IMR-90 (cell line): ENCODE results near the gene KCNF1. TPM values are rescaled to one million over a fixed set of nuclear protein-coding genes. Genes with fewer than 3 reads are reported as not detected.

ENCODE experiments used
- ATAC-seq: fragments of 200-7000 bp; cut with Tn5 transposase; 2 replicates; pipeline ENCODE4 v1.9.1; 2020; ENCODE audit warnings: low read depth, mild to moderate bottlenecking, moderate library complexity
- BruUV-seq: library from RNA; stranded (reverse); fragments of 400-500 nt; replicated peaks from 2 replicates; lab custom pipeline; 2021; lab: Mats Ljungman, UMichigan
- CTCF ChIA-PET: fragments of 300-600 bp; formaldehyde crosslinking; extraction: SDS; loops from one replicate; lab custom pipeline; 2021; ENCODE audit warnings: antibody characterized with exemption; lab: Yijun Ruan, JAX
- POLR2A ChIA-PET: fragments of 300-600 bp; sonication (Branson Sonifier 250); formaldehyde crosslinking; loops from one replicate; lab custom pipeline; 2022; ENCODE audit warnings: antibody characterized with exemption; ENCODE audit not compliant: unreplicated experiment; lab: Charles Lee
- DNase-seq: peaks from one replicate; pipeline ENCODE4 v3.0.0; 2013
- H2AFZ ChIP-seq: replicated peaks from 2 replicates; pipeline ENCODE3; 2013; ENCODE audit warnings: low read length, mild to moderate bottlenecking; ENCODE audit not compliant: poor library complexity
- H2AK5ac ChIP-seq: 2 replicates; pipeline ENCODE4 v1.6.1; 2013; ENCODE audit warnings: low read depth, low read length, inconsistent platforms
- H2AK9ac ChIP-seq: replicated peaks from 2 replicates; pipeline ENCODE3; 2013; ENCODE audit warnings: mild to moderate bottlenecking, low read depth, low read length, moderate library complexity; ENCODE audit not compliant: poor library complexity
- H2BK120ac ChIP-seq: 2 replicates; pipeline ENCODE4 v1.6.1; 2013; ENCODE audit warnings: low read depth, low read length, inconsistent platforms
- H2BK15ac ChIP-seq: 3 replicates; pipeline ENCODE4 v1.6.1; 2013; ENCODE audit warnings: low read depth, low read length, inconsistent platforms
- H2BK20ac ChIP-seq: 2 replicates; pipeline ENCODE4 v1.6.1; 2013; ENCODE audit warnings: low read depth, mild to moderate bottlenecking, inconsistent platforms, low read length, moderate library complexity
- H2BK5ac ChIP-seq: 2 replicates; pipeline ENCODE4 v1.6.1; 2013; ENCODE audit warnings: mild to moderate bottlenecking, low read depth, low read length, inconsistent platforms; ENCODE audit not compliant: poor library complexity, severe bottlenecking
- H3K14ac ChIP-seq: replicated peaks from 2 replicates; pipeline ENCODE4 v1.6.1; 2013; ENCODE audit warnings: low read depth, low read length, inconsistent platforms
- H3K18ac ChIP-seq: 2 replicates; pipeline ENCODE4 v1.6.1; 2013; ENCODE audit warnings: low read depth, low read length, control low read depth
- H3K23ac ChIP-seq: 2 replicates; pipeline ENCODE4 v1.6.1; 2013; ENCODE audit warnings: low read depth, low read length, inconsistent platforms
- H3K27ac ChIP-seq: 2 replicates; pipeline ENCODE4 v1.5.1; 2013; ENCODE audit warnings: mild to moderate bottlenecking, control low read depth, low read length; ENCODE audit not compliant: insufficient read depth
- H3K27me3 ChIP-seq: 2 replicates; pipeline ENCODE4 v1.6.1; 2013; ENCODE audit warnings: low read length; ENCODE audit not compliant: control insufficient read depth, insufficient read depth
- H3K36me3 ChIP-seq: 2 replicates; pipeline ENCODE4 v1.6.1; 2013; ENCODE audit warnings: low read length, mixed read lengths; ENCODE audit not compliant: control insufficient read depth, insufficient read depth
- H3K4ac ChIP-seq: 2 replicates; pipeline ENCODE4 v1.6.1; 2013; ENCODE audit warnings: low read depth, low read length, inconsistent platforms
- H3K4me1 ChIP-seq: 2 replicates; pipeline ENCODE4 v1.6.1; 2013; ENCODE audit warnings: low read length, mixed read lengths; ENCODE audit not compliant: control insufficient read depth, insufficient read depth
- H3K4me2 ChIP-seq: 2 replicates; pipeline ENCODE4 v1.6.1; 2013; ENCODE audit warnings: low read depth, mild to moderate bottlenecking, control low read depth, low read length, moderate library complexity
- H3K4me3 ChIP-seq: 2 replicates; pipeline ENCODE4 v1.5.1; 2013; ENCODE audit warnings: low read depth, mild to moderate bottlenecking, control low read depth, low read length, moderate library complexity; ENCODE audit not compliant: insufficient read depth
- H3K56ac ChIP-seq: 2 replicates; pipeline ENCODE4 v1.6.1; 2013; ENCODE audit warnings: low read length, inconsistent platforms; ENCODE audit not compliant: insufficient read depth; ENCODE audit errors: extremely low read depth
- H3K79me1 ChIP-seq, 2 experiments: 2 replicates each; pipeline ENCODE4 v1.6.1; 2013; ENCODE audit warnings: low read length in 2 of 2, inconsistent platforms in 1 of 2, low read depth in 1 of 2
- H3K9ac ChIP-seq: 2 replicates; pipeline ENCODE4 v1.6.1; 2013; ENCODE audit warnings: low read depth, low read length, control low read depth
- H3K9me1 ChIP-seq: 2 replicates; pipeline ENCODE4 v1.6.1; 2013; ENCODE audit warnings: low read length, inconsistent platforms; ENCODE audit not compliant: insufficient read depth
- H3K9me3 ChIP-seq: 2 replicates; pipeline ENCODE4 v1.6.1; 2013; ENCODE audit warnings: low read length; ENCODE audit not compliant: control insufficient read depth, insufficient read depth
- H4K20me1 ChIP-seq: 2 replicates; pipeline ENCODE4 v1.6.1; 2013; ENCODE audit warnings: low read length, inconsistent platforms; ENCODE audit not compliant: insufficient read depth
- H4K5ac ChIP-seq: 2 replicates; pipeline ENCODE4 v1.6.1; 2013; ENCODE audit warnings: mild to moderate bottlenecking, low read depth, low read length, control low read depth
- H4K8ac ChIP-seq, 2 experiments: 2 replicates each; pipeline ENCODE4 v1.6.1; 2013; ENCODE audit warnings: low read depth in 2 of 2, low read length in 2 of 2, control low read depth in 1 of 2, inconsistent platforms in 1 of 2
- H4K91ac ChIP-seq: 2 replicates; pipeline ENCODE4 v1.6.1; 2013; ENCODE audit warnings: low read depth, low read length, inconsistent platforms; ENCODE audit not compliant: insufficient read depth
- BHLHE40 ChIP-seq: fragments of 150-350 bp; IDR thresholded peaks from 2 replicates; pipeline ENCODE4 v1.6.1; 2016; ENCODE audit warnings: mild to moderate bottlenecking, low read depth, low read length
- CEBPB ChIP-seq: IDR thresholded peaks from 2 replicates; pipeline ENCODE4 v1.6.1; 2012; ENCODE audit warnings: low read depth, low read length, improper control_type of control experiment
- FOS ChIP-seq: fragments of 150-350 bp; IDR thresholded peaks from 2 replicates; pipeline ENCODE4 v1.6.1; 2016; ENCODE audit warnings: low read depth, low read length
- MAFK ChIP-seq: IDR thresholded peaks from 2 replicates; pipeline ENCODE4 v1.6.1; 2012; ENCODE audit warnings: low read depth, low read length, improper control_type of control experiment
- MAZ ChIP-seq: IDR thresholded peaks from 2 replicates; pipeline ENCODE4 v1.6.1; 2012; ENCODE audit warnings: low read depth, mild to moderate bottlenecking, low read length, improper control_type of control experiment, moderate library complexity, borderline replicate concordance
- MXI1 ChIP-seq: IDR thresholded peaks from 2 replicates; pipeline ENCODE4 v1.6.1; 2012; ENCODE audit warnings: low read depth, mild to moderate bottlenecking, low read length, moderate library complexity, borderline replicate concordance
- NFE2L2 ChIP-seq: fragments of 150-350 bp; IDR thresholded peaks from 2 replicates; pipeline ENCODE4 v1.6.1; 2016; ENCODE audit warnings: low read depth, mild to moderate bottlenecking, low read length
- POLR2A ChIP-seq: IDR thresholded peaks from 2 replicates; pipeline ENCODE4 v1.6.1; 2012; ENCODE audit warnings: mild to moderate bottlenecking, low read depth, low read length
- RAD21 ChIP-seq: IDR thresholded peaks from 2 replicates; pipeline ENCODE4 v1.6.1; 2012; ENCODE audit warnings: low read length, improper control_type of control experiment
- RCOR1 ChIP-seq: IDR thresholded peaks from 2 replicates; pipeline ENCODE4 v1.6.1; 2012; ENCODE audit warnings: mild to moderate bottlenecking, low read length, improper control_type of control experiment; ENCODE audit not compliant: insufficient replicate concordance
- RFX5 ChIP-seq: IDR thresholded peaks from 2 replicates; pipeline ENCODE4 v1.8.0; 2012; ENCODE audit warnings: low read depth, mild to moderate bottlenecking, low read length, moderate library complexity
- SMC3 ChIP-seq: fragments of 150-350 bp; IDR thresholded peaks from 2 replicates; pipeline ENCODE4 v1.6.1; 2016; ENCODE audit warnings: low read depth, mild to moderate bottlenecking, antibody characterized with exemption, low read length, moderate library complexity
- WGBS, 2 experiments: methylation state at CpG; one replicate each; pipeline versions ENCODE4 v1.1.5 to v1.1.7; 2013; ENCODE audit warnings: missing lambda C conversion rate in 2 of 2; ENCODE audit not compliant: insufficient read length in 1 of 2; ENCODE audit errors: extremely low coverage in 2 of 2; 5-methylcytosine and 5-hydroxymethylcytosine counted together
- dilution Hi-C: fragments of 300-500 bp; cut with HindIII; formaldehyde crosslinking; loops from one replicate; pipeline ENCODE4 v1.14.3; 2018; ENCODE audit warnings: low sequenced_read_pairs; ENCODE audit not compliant: unreplicated experiment
- in situ Hi-C: fragments of 300-500 bp; cut with MboI; formaldehyde crosslinking; loops from 3 replicates; pipeline ENCODE4 v1.14.3; 2019; ENCODE audit warnings: low sequenced_read_pairs, inconsistent platforms, mixed read lengths
- intact Hi-C: fragments of 100-400 bp; cut with micrococcal nuclease; formaldehyde crosslinking; loops from 2 replicates; pipeline ENCODE4 v1.10.0; 2022
- polyA plus RNA-seq, 3 experiments: library from polyadenylated mRNA; depleted of rRNA; stranded (reverse); fragments of >200 nt; gene quantifications; 2 replicates each; pipeline ENCODE4 v1.2.3, GENCODE V29; 2012; ENCODE audit warnings: low replicate concordance in 1 of 3
- total RNA-seq: library from RNA; depleted of rRNA; stranded (reverse); fragments of >200 nt; gene quantifications from 2 replicates; pipeline ENCODE4 v1.2.3, GENCODE V29; 2012
- TF ChIP-seq, protein P1 (sequence below): conservative IDR thresholded peaks from 2 replicates; pipeline ENCODE4 v1.5.1; 2012; ENCODE audit warnings: mild to moderate bottlenecking, low read depth, low read length, improper control_type of control experiment
- TF ChIP-seq, protein P2 (sequence below): fragments of 150-350 bp; IDR thresholded peaks from 2 replicates; pipeline ENCODE4 v1.6.1; 2016; ENCODE audit warnings: low read depth, mild to moderate bottlenecking, low read length, moderate library complexity, borderline replicate concordance
- TF ChIP-seq, protein P3 (sequence below): fragments of 150-350 bp; IDR thresholded peaks from 2 replicates; pipeline ENCODE4 v1.6.1; 2017; ENCODE audit warnings: mild to moderate bottlenecking, antibody characterized with exemption, low read length, low read depth

KCNF1 gene
- total and polyA plus RNA-seq, 2 of the 4 experiments (the other 2 are of a cell fraction): 0.54 to 1.4 TPM

DNA sequence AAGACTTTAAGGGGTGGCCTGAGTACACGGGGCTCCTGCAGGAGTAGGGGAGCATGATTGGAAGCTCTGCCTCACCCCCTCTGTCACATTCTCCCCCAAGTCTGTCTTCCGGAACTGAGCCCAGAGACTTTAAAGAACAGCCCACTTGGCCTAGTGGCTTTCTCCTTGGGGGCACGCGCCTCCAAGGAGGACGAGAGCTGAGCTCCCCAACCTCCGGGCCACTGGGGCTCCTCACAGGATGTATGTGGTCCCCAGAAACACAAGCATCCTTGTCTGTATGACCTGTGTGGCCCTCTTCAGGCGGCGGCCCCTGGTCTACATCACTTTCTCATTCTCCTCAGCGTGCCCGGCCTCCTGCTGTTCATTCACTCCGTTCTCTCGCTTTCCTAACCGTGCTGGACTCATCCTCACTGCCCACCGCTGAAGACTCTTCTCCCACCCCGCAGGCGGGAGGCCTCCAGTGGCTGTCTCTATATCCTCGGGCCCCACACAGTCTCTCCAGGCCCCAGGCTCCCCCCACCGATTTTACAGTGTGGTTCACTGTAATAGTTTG lies 23.7 kb downstream of the KCNF1 start:
- Histone ChIP-seq H3K4me1 (peaks cover 45% of the 10 kb centered on the region), H2BK120ac (peak overlapping the region; percentile 98), H2BK15ac (peak overlapping the region; percentile 98; the same call in 2 of the 3 replicates), H3K27me3 (no peaks in the 10 kb centered on the region), H3K4me2 (no peak overlapping the region), H3K27ac (peak overlapping the region; percentile 68), H3K56ac (peak overlapping the region; percentile 56; the same call in 1 of the 2 replicates), H3K14ac (peak overlapping the region; percentile 96), H4K91ac (peak overlapping the region; percentile 97), H3K9me3 (peaks cover 2% of the 10 kb centered on the region; the same call in 1 of the 2 replicates), H4K20me1 (no peaks in the 10 kb centered on the region), H3K9ac (no peak overlapping the region), H4K5ac (peak overlapping the region; percentile 1; the same call in 1 of the 2 replicates), H3K4me3 (no peak overlapping the region), H3K4ac (peak overlapping the region; percentile 94), H2AK5ac (peak overlapping the region; percentile 100), H2BK20ac (peak overlapping the region; percentile 99), H2BK5ac (peak overlapping the region; percentile 92), H3K9me1 (peaks cover 48% of the 10 kb centered on the region), H3K79me1 (peaks cover 0 to 23% of the 10 kb centered on the region in 2 experiments; a peak in 2 of 4 replicates), H2AK9ac (peak overlapping the region; percentile 95), H2AFZ (peak overlapping the region; percentile 73), H3K23ac (peak overlapping the region; percentile 76; the same call in 1 of the 2 replicates), H3K36me3 (no peaks in the 10 kb centered on the region), H3K18ac (peak overlapping the region; percentile 28), H4K8ac (peak overlapping the region; percentile 6 to 79)
- dilution Hi-C loops: no loop called here
- POLR2A ChIA-PET: no interaction called here
- CTCF ChIA-PET: no interaction called here
- intact Hi-C loops: no loop called here
- in situ Hi-C loops: no loop called here
- DNase-seq: no peak
- BruUV-seq: no TSS peak
- ATAC-seq: no peak
- TF ChIP-seq, protein P1, sequence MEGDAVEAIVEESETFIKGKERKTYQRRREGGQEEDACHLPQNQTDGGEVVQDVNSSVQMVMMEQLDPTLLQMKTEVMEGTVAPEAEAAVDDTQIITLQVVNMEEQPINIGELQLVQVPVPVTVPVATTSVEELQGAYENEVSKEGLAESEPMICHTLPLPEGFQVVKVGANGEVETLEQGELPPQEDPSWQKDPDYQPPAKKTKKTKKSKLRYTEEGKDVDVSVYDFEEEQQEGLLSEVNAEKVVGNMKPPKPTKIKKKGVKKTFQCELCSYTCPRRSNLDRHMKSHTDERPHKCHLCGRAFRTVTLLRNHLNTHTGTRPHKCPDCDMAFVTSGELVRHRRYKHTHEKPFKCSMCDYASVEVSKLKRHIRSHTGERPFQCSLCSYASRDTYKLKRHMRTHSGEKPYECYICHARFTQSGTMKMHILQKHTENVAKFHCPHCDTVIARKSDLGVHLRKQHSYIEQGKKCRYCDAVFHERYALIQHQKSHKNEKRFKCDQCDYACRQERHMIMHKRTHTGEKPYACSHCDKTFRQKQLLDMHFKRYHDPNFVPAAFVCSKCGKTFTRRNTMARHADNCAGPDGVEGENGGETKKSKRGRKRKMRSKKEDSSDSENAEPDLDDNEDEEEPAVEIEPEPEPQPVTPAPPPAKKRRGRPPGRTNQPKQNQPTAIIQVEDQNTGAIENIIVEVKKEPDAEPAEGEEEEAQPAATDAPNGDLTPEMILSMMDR: no peak
- no peak for TF ChIP-seq BHLHE40
- TF ChIP-seq FOS: no peak
- no peak for TF ChIP-seq RAD21
- TF ChIP-seq MXI1: no peak
- no peak for TF ChIP-seq MAZ
- no peak for TF ChIP-seq SMC3
- TF ChIP-seq, protein P2, sequence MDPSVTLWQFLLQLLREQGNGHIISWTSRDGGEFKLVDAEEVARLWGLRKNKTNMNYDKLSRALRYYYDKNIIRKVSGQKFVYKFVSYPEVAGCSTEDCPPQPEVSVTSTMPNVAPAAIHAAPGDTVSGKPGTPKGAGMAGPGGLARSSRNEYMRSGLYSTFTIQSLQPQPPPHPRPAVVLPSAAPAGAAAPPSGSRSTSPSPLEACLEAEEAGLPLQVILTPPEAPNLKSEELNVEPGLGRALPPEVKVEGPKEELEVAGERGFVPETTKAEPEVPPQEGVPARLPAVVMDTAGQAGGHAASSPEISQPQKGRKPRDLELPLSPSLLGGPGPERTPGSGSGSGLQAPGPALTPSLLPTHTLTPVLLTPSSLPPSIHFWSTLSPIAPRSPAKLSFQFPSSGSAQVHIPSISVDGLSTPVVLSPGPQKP: no peak
- no peak for TF ChIP-seq RFX5
- no peak for TF ChIP-seq POLR2A
- TF ChIP-seq MAFK: no peak
- no peak for TF ChIP-seq CEBPB
- no peak for TF ChIP-seq NFE2L2
- no peak for TF ChIP-seq RCOR1
- TF ChIP-seq, protein P3, sequence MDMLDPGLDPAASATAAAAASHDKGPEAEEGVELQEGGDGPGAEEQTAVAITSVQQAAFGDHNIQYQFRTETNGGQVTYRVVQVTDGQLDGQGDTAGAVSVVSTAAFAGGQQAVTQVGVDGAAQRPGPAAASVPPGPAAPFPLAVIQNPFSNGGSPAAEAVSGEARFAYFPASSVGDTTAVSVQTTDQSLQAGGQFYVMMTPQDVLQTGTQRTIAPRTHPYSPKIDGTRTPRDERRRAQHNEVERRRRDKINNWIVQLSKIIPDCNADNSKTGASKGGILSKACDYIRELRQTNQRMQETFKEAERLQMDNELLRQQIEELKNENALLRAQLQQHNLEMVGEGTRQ: no peak
- 80% methylated on average over 1 of the region's 18 CpGs; no CpG with 5 or more reads in 1 of the 2 experiments for WGBS, 2 experiments
